Breast epithelium (tissue), 3 donors: ENCODE data around the gene PRH1.

Experiments used
- CTCF ChIP-seq, 3 donors: fragments of 450-650 bp; IDR thresholded peaks; one replicate each; pipeline ENCODE4 v1.5.1; 2016 to 2017; ENCODE audit warnings: antibody characterized with exemption in 3 of 3, mild to moderate bottlenecking in 3 of 3, moderate library complexity in 3 of 3
- POLR2AphosphoS5 ChIP-seq, 3 donors: sonication (generic); formaldehyde crosslinking; IDR thresholded peaks; one replicate each; pipeline ENCODE4 v1.6.1; 2017; ENCODE audit warnings: antibody characterized with exemption in 3 of 3

- TF ChIP-seq CTCF (IDR thresholded peaks at IDR 0.05) (no peak), POLR2AphosphoS5 (IDR thresholded peaks at IDR 0.05) (no peak)
Observed at GRCh38 chr12:10926269-10926668, 42.2 kb upstream of the PRH1 start.
